Right kidney (tissue), 1 donor: Measurements from ENCODE around the gene FHIT.

ENCODE experiments used
- DNase-seq: peaks from one replicate; pipeline ENCODE4 v3.0.0-alpha.2; 2016

FHIT gene

DNA sequence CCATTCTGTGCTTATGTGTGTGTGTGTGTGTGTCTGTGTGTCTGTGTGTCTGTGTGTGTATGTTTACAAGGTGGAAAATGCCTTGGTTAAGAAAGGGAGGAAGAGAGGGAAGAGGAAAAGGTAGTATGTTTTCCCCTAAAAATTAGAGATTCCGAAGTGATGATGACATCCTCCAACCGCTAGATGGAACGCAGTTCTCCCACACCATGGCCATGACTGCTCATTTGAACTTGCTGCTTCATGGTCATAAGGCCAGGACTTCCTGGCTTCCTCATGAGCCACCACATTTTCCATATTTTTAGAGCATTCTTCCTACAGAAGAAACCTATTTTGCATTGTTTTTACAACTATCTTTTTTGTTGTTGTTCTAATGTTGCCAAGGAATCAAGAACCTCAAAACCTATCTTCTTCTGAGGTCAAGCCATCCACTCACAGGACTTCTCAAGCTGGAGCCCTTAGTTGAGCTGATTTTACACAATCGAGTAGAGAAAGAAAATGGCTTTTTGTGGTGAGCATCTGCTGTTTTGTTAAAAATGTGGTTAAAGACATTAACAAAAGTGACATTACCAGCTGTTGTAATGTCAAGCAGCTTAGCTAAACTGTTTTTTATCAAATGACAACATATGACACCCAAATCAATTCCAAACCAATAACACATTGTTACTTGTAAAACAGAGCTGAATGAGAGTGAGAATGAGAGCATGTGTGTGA is 1091.0 kb downstream of the FHIT start:
- no peak for DNase-seq

DNA sequence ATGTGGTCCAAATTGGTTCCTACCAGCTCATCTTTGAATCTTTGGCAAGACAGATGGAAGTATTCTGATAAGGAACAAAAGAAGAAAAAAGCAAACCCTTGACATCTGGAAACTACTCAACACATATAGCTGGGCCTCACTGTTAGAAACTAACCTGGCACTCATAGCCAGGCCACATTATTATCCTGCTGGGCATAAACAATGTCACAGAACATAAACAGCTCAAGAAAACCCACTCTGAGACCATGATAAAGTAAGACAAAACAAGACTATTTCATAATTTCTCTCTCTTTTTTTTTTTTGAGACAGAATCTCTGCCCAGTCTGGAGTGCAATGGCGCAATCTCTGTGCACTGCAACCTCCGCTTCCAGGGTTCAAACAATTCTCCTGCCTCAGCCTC is 1093.2 kb downstream of the FHIT start:
- no peak for DNase-seq

DNA sequence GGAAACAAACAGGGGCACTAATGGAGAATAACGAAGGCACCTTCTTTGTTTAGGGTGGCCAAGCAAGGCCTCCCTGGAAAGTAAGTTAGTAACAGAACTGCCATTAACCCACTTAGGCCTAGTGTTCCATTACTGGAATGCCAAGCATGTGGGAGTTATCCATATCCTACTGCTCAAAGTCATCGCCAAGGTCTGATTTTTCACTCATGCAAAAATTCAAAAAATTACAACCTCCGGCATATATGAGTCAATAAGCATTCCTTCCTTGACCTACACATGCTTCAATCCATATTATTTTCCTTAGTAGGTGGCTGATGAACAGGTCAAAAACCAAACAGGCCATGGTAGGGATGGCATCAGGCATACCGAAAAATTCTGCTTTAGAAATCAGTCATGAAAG is 1097.2 kb downstream of the FHIT start:
- DNase-seq = no peak

DNA sequence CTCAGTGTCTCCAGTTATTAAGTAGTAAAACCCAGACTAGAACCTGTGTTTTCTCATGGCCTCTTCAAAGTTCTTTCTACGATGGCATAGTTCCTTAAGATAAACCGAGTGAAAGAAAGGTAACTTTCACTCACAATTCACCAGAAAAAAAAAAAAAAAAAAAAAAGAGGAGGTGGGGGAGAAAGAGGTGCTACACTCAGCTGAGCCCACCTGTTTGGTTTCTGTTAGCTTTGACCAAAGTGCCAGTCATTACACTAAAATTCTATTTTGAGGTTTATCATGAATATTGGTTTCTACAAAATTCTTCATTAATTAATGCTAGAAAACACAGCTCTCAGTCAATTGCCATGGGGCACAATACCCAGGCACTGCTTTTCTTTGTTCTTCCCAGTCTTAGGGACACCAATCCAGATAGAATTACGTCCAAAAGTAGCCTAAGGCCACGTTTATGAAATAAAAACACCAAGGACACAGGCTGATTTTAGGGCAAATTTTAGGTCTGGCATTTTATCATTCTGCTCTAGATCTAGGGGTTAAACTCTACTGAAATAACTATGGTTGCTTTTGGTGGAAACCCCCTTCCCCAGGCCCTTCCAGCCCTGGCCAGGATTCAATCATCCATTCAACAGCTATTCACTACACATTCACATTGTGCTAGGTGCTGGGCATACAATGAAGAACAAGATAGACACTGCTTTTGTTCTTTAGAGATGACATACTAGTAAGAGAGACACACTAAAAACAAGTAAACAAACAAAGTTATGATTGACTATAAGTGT is 1097.8 kb downstream of the FHIT start:
- no peak for DNase-seq

DNA sequence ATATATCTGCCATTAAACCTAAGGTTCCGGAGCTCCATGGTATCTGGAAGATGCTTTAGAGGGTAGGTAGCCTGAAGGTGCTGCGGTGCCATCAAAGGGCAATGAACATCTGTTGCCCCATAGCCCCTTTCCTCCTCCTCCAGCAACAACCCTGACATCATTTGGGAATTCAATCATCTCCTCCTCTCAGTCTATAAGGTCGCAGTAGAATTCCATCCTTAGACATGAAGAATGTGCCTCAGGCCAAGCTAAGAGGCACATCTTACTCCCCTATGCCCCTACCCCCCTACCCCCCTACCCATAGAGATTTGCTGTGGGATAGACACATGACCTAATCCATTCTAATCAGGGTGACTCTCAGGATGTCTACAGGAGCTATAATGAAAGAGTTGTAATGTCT is 1101.8 kb downstream of the FHIT start:
- DNase-seq = no peak

DNA sequence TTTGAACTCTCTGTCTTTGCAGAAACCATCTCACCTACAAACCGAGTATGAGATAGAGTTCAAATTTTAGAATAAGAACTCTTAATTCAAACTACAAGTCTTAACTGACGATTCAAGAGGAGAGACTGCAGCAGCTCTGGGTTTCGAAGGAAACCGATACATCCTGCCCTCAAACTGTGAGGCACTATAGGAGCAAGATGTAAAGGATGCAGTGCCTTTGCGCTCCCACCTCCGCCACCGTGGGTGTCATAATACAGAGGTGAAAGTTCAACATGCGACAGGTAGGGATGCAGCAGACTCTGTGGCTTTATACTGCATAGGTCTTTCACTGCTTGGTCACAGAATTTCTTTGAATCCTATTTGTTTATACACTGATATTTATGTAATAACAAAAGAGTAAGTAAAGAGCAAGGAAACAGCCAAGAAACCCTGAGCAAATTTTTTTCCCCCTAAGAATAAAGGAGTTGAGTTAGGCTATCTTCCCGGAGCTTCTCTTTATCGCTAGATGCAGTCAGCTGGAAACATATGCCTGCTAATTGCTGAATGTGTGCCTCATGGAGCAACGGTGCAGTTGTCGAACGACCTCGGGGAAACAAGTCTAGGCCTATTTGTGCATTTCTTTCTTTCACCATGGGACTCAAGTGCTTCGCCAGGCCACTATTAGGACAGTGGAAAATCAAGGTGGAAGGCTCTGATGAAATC is 1103.9 kb downstream of the FHIT start:
- DNase-seq = no peak

DNA sequence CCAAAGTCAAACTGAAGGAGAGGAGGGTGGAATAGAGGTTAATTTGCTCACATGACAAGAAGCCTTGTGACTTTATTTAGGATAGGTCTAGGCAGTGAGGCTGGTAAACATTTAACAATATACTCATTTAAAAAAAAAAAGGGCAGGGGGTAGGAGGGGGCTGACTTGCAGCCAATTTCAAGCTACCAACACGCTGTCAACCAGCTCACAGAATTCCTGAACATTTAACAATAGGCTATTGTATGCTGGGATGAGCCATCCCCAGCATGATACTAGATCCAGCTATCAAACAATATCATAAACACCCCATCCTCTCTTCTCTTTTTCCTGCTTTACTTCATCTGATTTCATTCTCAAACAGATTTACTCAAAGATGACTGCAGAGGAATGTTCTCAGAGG is 1105.1 kb downstream of the FHIT start:
- no peak for DNase-seq

DNA sequence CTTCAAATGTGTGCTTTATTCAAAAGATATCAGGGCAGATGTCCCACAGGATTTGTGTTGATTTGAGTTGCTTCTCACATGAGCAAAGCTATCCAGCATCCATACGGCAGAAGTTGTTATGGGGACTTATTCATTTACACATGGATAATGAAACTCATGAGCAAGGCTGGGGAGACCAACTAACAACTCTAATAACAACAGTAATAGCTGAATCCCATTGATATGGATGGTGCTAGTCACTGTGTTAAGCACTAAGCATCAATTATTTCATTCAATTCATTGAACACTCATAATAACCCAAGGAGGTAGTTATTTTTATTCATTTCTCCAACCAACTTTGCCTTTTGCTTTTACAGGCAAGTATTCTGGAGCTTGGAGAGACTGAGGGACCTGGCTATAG is 1107.2 kb downstream of the FHIT start:
- no peak for DNase-seq

DNA sequence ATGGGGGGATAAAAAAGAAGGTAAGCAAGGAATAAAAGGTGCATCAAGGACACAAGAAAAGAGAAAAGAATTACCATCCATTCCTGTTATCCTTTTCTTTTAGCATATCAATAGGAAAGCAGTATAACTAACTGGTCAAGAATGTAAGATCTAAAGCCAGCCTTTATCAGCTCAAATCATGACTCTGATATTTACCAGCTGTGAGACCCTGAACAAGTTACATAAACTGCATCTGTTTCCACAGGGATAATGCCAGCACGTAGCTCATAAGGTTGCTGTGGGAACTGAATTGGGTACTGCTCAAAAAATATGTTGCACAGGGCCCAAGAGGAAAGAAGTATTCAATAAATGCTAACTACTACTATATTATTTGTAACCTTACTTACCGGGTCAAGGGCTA is 1109.2 kb downstream of the FHIT start:
- no peak for DNase-seq

DNA sequence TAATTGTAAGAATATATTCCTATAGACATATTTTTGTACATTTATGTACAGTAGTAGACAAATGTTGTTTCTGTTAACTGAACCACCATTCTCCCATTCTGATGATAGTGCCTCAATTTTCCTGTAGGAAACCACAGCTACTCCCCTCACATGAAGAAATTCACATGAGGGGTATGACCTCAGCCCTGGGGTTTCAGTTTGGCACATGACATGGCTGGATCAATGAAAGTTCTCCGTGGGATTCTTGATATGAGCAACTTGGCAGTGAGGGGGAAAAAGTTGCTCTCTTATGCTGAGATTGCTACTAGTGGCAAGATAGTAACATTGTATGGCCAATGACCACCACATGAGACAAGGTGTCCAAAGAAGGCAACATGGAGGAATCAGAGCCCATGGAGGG is 1111.1 kb downstream of the FHIT start:
- DNase-seq = no peak

DNA sequence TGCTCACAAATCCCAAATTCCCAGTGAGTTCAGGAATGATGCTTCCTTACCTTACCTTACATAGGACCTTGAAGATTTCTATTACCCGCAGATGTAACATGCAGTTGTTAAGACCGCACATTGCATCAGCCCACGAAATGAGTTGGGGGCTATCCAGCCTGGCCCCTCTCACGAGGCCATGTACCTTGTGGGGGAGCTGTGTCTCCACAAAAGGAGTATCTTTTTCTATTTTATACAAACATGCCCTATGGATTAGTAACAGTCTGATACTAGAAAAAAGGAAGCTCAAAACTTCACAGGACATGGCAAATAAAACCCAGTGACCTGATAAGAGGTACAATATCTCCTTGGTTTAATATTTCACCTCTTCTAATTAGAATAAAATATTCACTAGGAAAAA is 1114.7 kb downstream of the FHIT start:
- DNase-seq = no peak

DNA sequence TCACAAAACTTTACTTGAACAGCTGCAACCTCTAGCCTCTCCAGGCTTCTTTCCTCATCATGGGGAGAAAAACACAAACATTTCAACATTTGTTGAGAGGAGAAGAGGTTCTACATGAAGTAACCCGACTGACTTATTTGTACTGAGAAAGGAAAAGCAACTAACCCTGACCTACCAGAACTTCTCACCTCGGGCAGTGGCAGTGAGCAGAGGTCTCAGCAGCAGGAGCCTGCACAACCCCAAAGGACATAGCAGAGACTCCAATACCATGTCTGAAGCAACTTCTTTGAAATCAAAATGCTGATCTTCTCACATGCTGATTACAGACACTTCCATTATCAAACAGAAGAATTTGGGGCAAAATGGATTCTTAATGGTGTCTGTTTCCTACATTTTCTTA is 1115.8 kb downstream of the FHIT start:
- no peak for DNase-seq

DNA sequence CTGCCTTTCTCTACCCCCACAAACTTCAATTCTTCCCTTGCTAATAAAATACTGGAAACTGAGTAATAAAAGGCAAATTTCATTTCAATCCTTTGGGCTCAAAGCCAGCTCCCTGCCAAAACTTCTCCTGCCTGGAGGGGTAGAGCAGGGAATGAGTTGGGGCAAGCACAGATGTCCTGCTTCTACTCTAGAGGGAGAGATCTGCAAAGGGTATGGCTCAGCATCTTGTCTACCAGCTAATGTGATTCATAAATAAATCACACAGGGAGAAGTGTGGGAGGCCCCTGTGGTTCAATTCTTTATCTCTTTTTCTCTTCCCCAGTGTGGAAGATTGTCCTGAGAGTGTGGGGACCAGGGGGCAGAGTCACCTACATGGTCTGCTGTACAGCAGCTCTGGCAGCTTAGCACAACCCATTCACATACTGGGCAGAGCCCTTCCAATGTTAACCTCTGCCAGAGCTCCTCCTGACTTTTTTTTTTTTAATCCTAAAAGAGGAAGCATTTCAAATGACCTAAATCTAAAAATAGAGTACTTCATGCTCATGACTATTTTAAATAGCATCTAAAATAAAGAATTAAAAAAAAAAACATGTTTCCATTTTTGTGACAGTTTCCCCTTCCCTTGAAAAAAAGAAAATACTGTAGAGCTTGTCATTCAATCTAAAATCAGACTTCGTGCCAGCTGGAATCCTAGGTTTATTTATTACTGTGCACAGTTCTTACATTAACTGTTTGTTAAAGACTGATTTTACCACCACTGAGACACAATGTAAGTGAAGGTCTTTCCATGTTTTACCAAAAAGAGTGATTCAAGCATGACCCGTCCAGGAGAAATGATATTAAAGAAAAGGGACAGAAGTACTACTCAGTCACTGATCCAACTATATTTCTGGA is 1117.7 kb downstream of the FHIT start:
- no peak for DNase-seq

DNA sequence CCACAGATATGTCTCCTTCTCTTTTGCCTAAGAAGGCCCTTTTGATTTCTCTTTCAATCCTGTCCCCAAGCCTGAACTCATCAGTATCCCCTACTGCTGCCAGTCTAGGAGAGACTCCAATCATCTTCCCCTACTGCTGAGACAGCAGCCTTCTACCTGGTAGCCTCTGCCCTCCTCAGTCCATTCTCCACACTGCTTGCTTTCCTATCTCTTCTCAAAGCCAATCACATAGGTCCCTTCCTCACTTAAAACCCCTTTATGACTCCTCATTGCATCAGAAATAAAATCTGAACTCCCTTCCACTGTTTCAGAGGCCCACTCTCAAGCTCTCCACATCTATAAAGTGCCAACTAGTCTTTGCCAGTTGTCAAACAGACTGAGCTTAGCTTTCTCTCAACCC is 1119.6 kb downstream of the FHIT start:
- no peak for DNase-seq

DNA sequence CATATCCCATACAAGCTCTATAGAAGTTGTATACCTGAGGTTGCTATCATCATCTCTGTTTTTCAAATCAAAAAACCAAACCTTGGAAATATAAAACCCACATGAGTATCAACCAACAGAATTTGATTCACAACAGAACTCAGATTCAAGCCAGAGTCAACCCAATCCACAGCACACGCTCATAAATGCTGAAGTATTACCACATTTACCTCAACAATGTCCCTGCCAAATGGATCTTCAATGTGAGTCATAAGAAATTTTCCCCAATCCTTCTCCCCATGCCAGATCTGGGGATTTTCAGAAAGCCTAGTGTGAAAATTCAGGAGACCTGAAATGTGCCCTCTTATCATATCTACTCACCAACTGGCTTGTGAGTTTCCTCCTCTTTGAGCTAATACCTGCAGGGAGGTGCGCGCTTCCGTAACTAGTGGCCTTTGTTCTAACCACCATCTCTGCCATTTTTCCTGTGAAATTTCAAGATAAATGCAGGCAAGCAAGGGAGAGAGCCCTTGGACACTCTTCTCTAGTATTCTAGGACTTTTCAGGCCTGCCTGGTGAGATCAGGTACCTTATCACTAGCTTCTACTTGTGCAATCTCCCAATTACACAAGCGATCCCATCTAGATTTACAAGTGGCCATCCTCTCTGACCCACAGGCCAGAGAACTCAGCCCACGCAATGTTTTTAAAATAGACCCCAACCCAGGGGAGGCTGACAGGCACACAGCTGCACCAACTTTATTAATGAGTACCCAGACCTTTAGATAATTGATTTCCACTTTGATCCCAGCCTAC is 1124.5 kb downstream of the FHIT start:
- no peak for DNase-seq

DNA sequence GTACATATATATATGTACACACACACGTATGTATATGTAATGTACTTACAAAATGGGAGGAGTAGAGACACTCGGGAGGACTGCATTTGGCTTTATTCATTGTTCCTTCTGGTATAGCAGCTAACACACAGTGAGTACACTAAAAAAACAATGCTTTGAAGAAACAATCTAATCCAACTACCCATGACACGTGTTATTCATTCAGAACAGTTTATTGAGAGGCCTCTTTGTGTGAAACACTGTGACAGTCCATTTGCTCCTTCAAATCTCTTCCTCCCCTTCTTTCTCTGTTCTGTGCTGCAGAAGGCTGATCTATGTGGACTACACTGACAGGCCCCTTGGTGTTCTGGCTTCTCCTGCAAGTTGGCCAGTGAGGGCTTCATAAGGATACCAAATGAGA is 1125.6 kb downstream of the FHIT start:
- DNase-seq = no peak

DNA sequence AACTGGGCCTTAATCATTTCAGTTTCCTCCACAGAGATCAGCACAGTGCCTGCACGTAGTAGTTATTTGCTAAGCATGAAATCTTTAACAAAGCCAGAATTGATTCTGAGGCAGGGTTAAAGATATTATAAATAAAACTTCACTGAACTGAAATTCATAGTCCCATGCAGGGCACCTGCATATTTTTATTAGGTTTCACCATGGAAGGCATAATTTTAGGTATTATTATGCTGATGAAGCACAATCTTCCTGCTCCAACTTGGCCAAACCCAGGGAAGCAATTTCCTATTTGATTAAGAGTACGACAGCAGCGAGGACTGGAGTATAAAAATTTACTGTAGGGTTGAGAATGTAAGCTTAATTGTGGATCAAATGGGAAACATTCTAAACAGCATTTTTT is 1131.0 kb downstream of the FHIT start:
- DNase-seq = no peak

DNA sequence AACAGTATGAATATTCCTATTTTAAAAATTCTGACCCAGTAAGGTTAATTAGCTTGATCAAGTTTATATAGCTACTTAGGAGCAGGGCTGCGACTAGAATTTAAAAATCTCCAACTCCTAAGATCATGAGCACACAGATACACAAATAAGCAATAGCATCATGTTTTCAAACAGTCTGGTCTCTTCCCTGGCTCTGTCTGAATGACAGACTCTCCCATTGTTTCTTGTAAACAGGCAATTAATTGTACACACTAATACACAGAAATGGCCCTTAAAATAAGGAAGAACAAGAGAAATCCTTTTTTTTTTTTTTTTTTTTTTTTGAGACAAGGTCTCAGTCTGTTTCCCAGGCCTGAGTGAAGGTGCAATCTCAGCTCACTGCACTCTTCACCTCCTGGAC is 1137.1 kb downstream of the FHIT start:
- no peak for DNase-seq

DNA sequence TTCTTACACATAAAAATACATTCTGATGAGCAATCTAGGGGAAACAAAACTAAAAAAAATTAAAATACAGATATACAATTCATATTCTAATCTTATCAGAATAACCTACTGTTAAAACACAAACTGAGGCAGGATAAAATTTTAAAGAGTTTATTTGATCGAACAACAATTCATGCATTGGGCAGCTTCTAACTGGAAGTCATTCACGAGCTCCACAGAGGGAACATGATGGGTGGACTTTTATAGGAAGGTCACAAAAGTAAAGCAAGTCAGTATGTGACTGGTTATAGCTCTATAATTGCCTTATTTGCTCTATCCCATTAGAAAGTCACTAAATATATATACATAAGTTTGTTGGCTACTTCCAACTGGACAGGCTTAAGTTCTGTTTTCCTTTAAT is 1144.0 kb downstream of the FHIT start:
- DNase-seq = no peak

DNA sequence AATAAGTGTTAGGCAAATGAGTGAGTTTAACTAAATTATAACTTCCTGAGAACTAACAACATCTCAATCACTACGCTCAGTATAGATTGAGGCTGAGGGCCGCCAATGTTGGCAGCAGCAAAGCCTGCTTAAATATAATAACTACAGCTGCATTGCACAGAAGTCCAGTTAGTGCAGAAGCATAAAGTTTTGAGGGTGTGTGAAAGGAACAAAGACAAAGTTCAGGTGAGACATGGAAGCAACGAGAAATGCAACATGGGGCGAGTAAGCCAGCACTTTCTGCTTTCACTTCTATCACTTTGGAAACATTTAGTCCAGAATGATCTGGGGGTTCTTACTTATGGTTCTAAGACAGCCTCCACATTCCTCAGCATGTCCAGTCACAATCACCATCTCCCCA is 1149.1 kb downstream of the FHIT start:
- DNase-seq = no peak

DNA sequence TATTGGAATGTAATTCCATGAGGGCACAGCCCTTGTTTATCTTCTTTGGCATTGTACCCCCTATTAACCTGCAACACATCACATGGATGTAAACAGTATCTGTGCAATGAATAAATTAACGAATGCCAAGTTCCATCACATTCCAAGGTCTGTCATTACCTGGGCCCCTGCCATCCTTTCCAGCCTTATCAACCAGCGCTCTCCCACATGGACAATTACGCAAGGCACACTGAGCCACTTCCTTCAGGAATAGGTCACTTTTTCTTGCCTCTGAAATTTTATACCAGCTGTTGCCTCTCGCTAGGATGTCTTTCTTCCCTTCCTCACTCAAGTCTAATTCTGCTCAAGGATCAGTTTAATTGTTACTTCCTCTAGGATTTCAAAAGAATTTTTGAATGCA is 1149.6 kb downstream of the FHIT start:
- DNase-seq = no peak

DNA sequence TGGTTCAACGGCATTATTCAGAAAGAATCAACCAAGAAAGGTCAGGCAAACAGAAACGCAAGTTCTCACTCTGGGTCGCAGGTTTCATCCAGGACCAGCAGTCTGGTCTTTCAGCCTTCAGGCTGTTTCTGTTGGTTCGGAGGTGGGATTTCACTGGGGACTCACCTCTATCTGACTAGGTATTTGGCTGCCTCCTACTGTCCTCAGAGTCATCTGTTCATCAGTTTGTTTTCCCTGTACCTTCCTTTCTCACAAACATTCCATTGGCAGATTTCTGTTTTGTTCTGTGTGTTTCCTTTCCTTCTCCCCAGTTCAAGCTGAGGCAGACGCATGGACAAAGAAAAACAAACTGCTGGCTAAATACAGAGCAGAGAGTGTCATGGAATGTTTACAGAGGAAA is 1154.8 kb downstream of the FHIT start:
- DNase-seq = no peak
